GM12865 (cell line): Measurements from ENCODE around the gene NDRG2.
A peak's percentile ranks its signal among the peaks of the same experiment; 100 is the strongest.

Experiments used
- DNase-seq: peaks from one replicate; pipeline ENCODE4 v3.0.0; 2010; ENCODE audit warnings: low read depth
- H3K4me3 ChIP-seq: 2 replicates; pipeline ENCODE4 v1.5.1; 2011; ENCODE audit warnings: mild to moderate bottlenecking, low read depth, low read length, control low read depth
- TF ChIP-seq, protein P1 (sequence below): IDR thresholded peaks from 2 replicates; pipeline ENCODE4 v1.5.1; 2011; ENCODE audit warnings: low read length, control low read depth, low read depth, inconsistent platforms; ENCODE audit not compliant: insufficient read depth; ENCODE audit errors: missing control alignments

Gene NDRG2

DNA sequence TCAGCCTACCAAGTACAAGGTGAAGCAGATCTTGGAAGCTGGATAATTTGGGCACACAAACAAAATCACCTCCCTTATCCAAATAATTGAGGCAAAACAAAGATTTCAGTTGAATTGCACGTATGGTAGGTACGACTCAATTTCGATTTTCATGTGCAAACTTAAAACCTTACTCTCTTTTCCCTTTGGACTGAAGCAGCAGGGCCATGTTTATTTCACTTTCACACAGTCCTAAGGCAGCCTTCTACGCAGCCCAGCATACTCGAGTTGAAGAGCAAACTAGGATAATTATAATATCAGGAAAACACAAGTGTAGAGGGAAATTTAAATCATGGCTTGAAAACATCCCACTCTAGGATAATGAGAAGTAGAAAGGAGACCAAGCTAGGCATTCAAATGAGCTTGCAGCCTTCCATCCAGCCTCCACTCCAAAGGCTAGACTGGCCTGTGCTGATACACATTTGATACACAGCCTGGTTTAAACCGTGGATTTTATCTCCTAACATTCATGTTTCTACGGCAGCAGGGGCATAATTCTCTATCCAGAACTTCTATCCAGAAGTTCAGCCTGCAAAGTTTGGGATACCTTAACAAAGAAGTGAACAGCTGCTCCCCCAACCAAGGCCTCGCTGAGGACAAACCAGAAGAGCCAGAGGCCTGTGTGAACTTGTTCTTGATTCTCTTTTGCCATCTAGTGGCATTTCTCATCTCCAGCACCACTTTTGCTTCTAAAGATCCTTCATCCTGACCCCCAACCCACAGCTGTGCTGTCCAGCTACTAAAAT lies 14.9 kb upstream of the NDRG2 start:
- TF ChIP-seq, protein P1, sequence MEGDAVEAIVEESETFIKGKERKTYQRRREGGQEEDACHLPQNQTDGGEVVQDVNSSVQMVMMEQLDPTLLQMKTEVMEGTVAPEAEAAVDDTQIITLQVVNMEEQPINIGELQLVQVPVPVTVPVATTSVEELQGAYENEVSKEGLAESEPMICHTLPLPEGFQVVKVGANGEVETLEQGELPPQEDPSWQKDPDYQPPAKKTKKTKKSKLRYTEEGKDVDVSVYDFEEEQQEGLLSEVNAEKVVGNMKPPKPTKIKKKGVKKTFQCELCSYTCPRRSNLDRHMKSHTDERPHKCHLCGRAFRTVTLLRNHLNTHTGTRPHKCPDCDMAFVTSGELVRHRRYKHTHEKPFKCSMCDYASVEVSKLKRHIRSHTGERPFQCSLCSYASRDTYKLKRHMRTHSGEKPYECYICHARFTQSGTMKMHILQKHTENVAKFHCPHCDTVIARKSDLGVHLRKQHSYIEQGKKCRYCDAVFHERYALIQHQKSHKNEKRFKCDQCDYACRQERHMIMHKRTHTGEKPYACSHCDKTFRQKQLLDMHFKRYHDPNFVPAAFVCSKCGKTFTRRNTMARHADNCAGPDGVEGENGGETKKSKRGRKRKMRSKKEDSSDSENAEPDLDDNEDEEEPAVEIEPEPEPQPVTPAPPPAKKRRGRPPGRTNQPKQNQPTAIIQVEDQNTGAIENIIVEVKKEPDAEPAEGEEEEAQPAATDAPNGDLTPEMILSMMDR: peak; percentile 49
- H3K4me3 ChIP-seq: no peak overlapping the region
- peak; percentile 50 for DNase-seq

DNA sequence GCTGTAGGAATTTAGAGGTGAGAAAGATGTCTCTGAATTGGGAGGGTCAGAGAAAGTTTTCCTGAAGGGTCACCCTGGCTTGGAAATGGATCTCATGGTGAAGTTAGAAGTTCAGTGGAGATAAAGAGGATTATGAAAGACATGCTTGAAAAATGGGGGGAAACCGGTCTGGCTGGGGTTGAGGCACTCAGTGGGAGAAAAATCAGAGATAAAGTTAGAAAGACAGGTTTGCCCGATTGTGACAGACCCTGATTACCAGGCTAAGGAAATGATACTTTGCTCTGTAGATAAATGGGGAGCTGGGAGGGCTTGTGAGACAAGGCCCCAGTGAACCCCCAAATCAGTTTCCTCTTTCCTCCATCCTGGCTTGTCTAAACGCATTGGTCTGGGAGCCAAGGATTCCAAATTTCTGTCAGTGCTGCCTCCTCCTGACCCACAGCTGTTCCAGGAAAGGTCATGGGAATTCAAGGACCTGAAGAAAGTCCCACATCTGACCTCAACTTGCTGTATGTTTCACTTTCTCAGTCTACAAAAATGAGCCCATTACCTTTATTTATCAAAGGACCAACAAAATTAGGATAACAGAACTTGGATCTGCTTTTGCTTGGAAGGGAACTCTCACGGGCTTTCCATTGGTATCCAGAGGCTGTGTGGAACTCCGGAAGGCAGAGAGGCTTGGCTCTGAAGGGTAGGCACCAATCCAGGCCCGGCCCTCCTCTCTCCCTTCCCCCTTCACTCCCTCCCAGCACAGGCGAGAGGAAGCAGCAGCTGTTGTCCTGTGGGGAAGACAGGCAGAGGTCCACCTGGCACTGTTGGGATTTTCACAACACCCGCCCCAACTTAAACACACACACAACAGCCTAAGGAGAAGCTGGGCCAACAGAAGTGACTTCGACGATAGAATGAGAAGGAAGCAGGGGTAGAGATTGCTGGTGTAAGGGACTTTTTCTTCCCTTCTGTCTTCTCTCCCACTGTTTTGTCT lies 13.9 kb upstream of the NDRG2 start:
- no peak for DNase-seq
- TF ChIP-seq, protein P1: no peak
- no peak overlapping the region for H3K4me3 ChIP-seq

DNA sequence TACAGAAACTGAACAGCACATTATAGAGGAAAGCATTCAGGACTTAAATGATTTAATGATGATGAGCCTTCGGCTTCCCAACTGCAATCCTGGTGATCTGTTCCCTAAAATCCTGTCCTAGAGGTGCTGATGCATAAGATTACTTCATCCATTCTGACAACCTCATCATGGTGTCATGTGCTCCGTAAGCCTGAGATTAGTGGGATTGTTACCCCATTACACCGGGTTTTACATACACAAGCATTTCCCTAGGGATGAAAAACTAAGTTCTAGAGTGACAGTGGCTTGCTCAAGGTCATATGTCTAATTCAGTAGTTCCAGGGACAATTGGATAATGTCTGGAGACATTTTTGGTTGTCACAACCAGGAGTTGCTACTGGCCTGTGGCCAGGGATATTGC lies 12.3 kb upstream of the NDRG2 start:
- H3K4me3 ChIP-seq: no peak overlapping the region
- no peak for DNase-seq
- TF ChIP-seq, protein P1: no peak

DNA sequence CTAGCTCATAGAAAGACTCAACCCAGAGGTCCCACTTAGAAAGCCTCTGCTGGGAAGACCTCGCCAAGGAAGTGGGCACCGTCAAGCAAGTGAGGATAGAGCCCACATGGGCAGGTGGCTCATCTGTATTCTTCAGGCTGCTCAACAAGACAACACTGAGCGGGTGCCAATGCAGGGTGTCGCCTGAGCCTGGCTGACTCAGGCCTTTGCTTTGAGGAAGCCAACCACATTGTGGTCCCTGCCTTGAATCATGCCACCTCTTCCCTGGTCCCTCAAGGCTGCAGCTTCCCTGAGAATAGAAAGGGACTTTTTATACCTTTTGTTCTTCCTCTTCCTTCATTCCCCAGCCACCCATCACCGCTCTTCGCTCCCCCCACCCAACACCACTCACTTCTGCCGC lies 11.9 kb upstream of the NDRG2 start:
- TF ChIP-seq, protein P1: no peak
- H3K4me3 ChIP-seq: no peak overlapping the region
- no peak for DNase-seq

DNA sequence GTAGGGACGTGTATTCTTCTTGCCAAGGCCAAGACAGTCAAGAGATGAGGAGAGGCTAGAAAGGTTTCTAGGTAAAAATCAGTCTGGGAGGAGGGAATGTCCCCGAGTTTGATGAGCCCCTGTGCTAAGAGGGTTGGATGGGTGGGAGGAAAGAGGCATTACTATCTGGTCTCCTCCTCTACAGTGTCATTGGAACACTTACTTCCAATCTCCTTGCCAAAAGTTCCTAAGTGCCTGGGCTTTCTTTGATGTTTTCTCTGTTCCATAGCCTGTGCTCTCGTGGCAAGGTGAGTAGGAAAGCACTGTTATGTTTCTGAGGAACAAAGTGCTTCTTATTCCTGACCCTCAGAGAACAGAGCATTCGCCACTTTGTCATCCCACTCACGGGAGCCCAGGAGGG lies 9.8 kb upstream of the NDRG2 start, which contains the start of gene RNASE13:
Gene RNASE13 (minus strand): TSS at position 101 of the 400 bp plus-strand sequence. CDS start 519 bp downstream, outside the sequence.
- TF ChIP-seq, protein P1: no peak
- DNase-seq: no peak
- H3K4me3 ChIP-seq: no peak within 1 kb of the TSS

DNA sequence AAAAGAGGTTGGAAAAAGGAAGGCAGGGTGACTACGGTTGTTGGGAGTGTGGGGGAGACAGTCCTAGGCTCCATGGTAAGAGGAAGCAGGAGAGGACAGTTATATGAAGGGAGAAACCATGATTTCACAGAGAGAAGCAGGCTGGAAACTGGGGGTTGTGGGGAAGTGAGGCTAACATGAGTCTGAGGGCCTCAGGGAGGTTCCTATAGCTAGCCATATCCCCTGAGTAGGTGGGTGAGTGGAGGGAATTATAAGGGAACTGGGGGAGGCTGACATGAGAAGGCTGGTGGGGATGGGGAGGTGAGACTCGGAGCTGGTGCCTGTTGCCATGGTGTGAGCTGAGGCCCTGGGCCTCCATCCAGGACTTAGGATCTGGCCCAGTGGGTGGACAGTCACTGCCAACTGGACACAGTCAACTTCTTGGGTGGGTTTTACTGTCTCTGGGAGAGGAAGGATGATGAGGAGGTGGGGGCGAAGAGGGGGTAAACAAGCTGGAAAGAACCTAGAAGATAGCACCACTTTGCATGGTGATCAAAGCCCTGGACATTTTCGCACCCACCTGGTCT lies 8.4 kb upstream of the NDRG2 start:
- TF ChIP-seq, protein P1: no peak
- no peak for DNase-seq
- H3K4me3 ChIP-seq: no peak overlapping the region
